Activated naive CD4-positive, alpha-beta T cell treated with Interleukin-2 at 50 U/mL for 16 hours (primary cell): ENCODE data around the gene CDIPT.

ENCODE experiments used
- DNase-seq: peaks from one replicate; pipeline ENCODE4 v3.0.0-alpha.2; 2020

The CDIPT gene

GRCh38 chr16:29809031-29809747, 53.8 kb downstream of the CDIPT start:
- no peak for DNase-seq
